HG03103 (cell line): ENCODE measurements around the gene TNFAIP8L1.
"Not testable (repeated sequence)": the region's sequence is repeated elsewhere in the genome, so short reads cannot be mapped to it uniquely, and the experiment has no call there.

Experiments used
- ATAC-seq: cut with Tn5 transposase; IDR thresholded peaks from one replicate; pipeline ENCODE4 v1.9.1; 2021; ENCODE audit warnings: low read depth; ENCODE audit not compliant: unreplicated experiment

TNFAIP8L1 gene

DNA sequence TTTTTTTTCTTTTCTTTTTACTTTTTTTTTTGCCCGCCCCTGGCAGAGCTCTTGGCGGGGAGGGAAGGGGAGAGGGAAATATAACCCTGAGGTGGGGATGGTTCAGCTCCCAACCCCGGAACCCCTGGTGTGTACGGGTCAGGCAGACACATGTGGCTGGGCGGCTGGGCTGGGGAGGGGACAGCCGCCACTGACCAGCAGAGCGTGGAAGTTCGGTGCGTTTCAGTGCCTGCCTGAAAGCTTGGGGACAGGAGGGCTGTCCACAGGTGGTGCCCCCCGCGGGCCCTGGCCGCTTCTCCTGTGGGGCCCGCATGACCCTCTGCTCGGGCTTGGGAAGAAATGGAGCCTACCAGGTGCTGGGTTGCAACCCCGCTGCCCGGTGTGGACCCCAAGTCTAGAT, 36.0 kb downstream of the TNFAIP8L1 start:
- no peak for ATAC-seq

DNA sequence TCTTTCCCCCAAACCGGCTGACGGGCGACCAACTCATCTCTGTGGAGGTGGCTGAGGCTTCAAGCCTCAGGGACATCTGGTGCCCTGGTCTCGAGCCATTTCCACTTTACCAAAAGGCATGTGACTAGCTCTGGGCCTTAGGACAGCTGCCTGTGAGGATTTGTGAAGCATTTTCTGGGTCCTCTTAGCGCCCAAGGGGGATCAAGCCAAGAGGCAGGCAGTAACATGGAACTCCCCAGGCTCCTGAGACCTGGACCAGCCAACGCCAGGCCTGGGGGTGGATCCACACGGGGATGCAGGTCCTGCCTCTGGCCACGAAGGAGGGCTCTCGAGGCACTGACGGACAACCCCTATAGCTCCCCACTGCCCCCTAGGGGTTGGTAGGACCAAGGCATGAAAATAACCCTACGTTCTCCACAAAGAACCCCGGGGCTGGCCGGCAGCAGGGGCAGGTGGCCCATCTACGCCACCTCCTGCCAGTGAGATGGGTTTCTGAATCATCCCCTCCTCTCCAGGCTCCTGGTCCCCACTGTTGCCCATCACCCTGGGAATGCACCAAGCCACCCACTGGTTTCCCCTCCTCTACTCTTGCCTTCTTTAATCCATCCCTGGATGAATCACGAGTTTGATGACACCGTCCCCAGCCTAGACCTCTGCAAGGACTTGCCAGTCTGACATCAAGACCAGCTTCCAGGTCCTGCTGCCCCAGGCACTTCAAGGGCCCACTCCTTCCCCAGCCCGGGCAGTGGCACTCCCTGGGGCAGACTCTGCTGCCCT, 37.8 kb downstream of the TNFAIP8L1 start:
- ATAC-seq = no peak

- no peak for ATAC-seq
Measured at GRCh38 chr19:4678881-4679790, 39.8 kb downstream of the TNFAIP8L1 start.

GRCh38 chr19:4680021-4680420, 40.7 kb downstream of the TNFAIP8L1 start:
- not testable (repeated sequence) for ATAC-seq

DNA sequence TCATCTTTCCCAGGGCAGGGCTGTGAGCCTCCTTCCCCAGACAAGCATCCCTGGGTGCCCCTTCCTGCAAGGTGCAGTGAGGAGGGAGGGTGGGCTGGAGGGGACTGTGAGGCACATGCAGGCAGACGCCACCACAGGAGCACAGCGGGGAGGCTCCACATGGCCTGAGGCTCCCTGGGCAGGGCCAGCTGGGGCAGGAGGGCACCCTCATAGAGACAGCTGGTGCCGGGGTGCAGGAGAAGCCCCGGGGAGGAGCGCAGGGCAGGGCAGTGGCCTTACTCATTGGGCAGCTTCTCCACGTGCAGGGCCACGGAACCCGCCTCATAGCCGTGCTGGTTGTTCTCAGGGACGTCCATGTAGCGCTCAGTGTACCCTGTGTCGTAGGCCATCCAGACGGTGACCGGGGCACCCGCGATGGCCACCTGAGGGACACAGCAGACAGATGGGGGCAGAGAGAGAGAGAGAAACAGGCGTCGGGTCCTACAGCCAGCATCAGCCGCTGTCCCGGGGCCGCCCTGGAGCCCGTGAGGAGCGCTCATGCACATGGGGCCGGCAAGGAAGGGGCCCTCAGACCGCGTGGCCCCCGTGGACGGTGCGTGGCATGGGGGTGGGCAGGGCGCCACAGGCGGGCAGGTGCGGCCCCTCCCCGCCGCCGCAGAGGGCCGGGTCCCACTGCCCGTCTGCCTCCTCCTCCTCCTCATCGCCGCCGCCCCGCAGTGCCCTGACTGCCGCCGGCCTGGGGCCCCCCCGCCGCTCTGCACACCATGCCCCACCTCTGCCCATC, 43.3 kb downstream of the TNFAIP8L1 start:
- no peak for ATAC-seq

GRCh38 chr19:4684312-4685095, 45.2 kb downstream of the TNFAIP8L1 start:
- ATAC-seq = no peak

- ATAC-seq = no peak
Measured at GRCh38 chr19:4686700-4687099, 47.4 kb downstream of the TNFAIP8L1 start.

- ATAC-seq = no peak
Measured at GRCh38 chr19:4687396-4687795, 48.1 kb downstream of the TNFAIP8L1 start.

DNA sequence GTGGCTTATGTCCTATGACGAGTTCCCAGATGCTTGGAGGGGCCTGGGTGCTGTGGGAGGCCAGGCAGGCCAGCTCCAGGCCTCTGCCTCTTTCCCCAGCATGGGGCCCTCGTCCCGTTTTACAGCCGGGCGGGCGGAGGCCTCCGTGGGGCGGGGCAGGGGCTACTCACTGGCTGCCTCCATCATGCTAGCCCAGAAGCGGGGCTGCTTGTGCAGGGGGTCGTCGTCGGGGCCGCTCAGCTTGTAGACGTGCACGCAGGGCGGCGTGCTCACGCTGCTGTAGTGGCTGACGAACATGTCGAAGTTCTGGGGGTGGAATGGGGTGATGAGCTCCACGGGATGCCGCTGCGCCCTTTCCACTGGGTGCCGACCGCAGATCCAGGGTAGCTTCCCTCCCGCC, 49.3 kb downstream of the TNFAIP8L1 start:
- no peak for ATAC-seq

DNA sequence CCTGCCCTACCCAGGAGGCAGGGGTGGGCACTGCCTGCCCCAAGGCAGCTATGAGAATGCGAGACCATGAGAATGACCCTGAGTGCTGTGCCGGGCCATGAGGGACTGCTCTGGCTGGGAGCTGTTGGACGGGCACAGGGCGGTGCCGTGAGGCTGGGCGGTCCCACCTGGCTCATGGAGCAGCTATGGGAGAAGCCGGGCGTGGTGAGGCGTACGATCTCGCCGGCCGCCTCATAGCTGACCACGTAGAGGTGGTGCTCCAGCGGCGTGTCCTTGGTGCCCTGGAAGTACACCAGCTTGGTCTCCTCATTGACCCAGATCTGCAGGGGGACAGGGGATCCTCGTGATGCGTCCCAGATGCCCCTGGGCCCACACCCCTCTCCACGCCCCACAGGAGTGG, 50.1 kb downstream of the TNFAIP8L1 start:
- ATAC-seq = no peak

DNA sequence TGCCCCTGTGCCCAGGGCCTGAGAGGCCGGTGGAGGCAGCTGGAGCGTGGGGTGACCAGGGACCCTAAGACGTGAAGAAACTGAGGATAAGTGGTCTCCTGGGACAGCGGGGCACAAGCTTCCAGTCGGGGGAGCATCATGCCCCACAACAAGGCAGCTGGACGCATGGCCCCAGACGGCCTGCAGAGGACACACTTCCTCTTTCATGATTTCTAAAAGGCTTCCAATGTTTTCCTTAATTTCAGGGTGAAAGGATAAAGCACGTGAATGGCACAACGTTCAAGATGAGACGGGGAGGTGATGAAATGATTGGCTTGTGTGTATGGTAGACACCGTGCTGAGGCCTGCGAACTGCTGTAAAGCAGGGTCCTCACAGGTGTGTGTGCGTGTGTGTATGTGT, 51.0 kb downstream of the TNFAIP8L1 start:
- ATAC-seq = no peak

DNA sequence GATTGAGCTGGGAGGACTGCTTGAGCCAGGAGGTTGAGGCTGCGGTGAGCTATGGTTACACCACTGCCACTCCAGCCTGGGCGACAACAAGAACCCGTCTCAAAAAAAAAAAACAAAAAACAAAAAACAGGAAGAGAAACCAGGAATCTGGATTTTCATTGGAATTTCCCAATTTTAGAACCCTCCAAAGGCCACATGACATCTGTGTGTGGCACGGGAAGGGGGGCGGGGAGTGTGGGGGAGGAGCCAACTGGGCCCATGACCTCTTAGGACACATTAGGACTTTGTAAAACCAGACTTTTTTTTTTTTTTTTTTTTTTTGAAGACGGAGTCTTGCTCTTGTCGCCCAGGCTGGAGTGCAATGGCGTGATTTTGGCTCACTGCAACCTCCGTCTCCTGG, 52.1 kb downstream of the TNFAIP8L1 start:
- no peak for ATAC-seq

- ATAC-seq = no peak
Measured at GRCh38 chr19:4692251-4693077, 53.1 kb downstream of the TNFAIP8L1 start.

DNA sequence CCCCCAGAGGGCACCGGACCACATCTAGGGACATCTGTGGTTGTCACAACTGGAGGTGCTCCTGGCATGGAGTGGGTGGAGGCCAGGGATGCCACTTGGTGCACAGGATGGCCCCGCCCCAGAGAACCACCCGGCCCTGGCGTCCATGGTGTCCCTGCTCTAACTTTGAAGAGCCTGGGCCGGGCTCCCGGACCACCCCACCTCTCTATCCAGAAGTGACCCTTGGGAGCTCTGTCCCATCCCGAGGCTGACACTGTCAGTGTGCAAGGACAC, 53.7 kb downstream of the TNFAIP8L1 start:
- ATAC-seq = no peak

DNA sequence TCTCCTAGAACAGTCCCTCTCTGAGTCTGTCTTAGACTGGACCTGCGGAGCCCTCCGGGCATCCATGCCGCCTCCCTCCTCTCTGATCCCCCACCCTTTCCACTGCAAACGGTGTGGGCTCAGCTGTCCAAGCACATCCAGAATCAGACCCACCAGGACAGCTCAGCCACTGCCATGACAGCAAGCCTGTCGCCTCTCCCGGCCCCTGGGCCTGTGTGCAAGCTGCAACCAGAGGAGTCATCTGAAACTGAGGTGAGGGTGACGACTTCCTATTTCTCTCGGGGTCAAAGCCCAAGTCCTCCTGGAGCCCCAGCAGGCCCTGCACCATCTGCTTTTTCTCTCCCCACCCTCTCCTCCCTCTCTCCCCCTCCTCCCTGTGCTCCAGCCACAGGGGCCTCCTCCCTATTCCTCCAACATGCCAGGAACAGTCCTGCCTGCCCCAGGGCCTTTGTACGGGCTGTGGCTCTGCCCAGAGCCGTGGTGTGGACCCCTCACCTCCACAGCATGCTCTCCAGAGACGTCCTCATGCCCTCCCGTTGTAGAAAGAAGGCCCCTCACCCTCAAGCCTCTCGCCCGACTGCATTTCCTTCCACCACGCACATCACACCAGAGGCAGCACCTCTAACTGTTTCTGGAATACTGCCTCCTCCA, 54.3 kb downstream of the TNFAIP8L1 start:
- ATAC-seq = no peak

DNA sequence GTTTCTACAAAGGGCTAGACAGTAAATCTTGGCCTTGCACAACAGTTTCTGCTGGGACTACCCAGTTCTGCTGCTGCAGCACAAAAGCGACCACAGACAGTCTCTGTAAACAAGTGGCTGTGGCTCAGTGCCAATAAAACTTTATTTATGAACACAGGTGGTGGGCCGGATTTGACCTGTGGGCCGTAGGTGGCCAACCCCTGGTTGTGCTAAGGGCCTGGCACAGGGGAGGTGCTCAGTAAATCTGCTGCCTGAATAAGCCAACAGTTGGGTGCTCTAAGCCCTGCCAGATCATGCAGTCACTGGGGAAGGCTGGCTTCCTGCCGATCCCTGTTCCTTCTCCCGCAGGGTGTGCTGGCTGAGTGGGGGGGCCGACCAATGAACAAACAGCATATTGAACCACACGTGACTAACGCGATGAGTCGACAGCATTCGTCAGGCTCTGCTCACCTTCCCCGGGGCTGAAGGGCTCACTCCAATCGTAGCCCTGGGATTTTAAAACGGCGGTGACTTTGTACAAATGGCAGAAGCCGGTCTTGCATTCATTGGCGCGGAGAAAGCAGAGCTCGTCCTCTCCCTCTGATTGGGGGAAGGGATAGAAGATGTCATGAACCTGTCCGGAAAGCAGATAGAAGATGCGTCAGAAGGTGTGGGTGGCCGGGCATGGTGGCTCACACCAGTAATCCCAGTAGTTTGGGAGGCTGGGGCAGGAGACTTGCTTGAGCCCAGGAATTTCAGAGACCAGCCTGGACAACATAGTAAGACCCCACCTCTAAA, 55.1 kb downstream of the TNFAIP8L1 start:
- no peak for ATAC-seq

DNA sequence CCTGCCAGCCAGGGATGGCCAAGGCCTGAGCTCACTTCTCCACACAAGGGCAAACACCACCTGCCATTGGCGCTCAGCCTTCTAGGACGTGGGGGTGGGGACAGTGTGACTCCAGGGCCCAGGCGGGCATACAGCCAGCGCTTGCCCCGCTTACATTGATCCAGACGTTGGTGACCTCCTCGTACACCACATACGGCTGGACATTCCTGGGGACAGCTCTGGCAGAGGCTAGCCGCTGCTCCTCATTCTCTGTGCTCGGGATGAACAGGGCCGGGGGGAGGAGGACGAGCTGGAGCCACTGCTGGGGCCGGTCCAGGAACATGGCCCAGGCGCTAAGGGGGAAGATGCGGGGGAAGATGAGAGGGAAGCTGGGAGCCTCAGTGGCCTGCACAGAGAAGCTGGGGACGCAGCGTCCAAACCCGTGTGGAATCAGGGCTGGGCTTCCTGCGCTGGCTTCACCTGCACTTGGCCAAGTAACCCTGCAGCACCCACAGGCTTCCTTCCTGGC, 56.0 kb downstream of the TNFAIP8L1 start:
- ATAC-seq = no peak

DNA sequence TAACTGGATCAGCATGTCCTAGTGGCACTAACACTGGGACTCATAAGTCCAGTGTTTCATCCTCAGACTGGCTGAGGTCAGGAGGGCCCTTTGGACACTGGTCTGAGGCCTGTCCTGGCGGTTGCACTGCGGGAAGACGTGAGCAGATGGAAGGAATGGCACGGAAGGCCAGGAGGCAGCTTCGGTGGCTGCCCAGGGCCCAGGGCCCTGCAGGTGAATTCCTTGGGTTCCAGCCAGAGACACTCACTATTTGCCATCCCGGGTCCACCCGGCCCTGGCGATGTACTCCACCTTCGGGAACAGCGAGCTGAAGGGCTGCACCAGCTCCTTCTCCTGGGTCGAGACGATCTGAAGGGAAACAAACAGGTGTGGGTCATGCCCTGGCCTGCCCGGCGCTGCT, 58.0 kb downstream of the TNFAIP8L1 start:
- ATAC-seq = no peak
